ENCODE results near the gene C15orf62.

C15orf62 gene

DNA sequence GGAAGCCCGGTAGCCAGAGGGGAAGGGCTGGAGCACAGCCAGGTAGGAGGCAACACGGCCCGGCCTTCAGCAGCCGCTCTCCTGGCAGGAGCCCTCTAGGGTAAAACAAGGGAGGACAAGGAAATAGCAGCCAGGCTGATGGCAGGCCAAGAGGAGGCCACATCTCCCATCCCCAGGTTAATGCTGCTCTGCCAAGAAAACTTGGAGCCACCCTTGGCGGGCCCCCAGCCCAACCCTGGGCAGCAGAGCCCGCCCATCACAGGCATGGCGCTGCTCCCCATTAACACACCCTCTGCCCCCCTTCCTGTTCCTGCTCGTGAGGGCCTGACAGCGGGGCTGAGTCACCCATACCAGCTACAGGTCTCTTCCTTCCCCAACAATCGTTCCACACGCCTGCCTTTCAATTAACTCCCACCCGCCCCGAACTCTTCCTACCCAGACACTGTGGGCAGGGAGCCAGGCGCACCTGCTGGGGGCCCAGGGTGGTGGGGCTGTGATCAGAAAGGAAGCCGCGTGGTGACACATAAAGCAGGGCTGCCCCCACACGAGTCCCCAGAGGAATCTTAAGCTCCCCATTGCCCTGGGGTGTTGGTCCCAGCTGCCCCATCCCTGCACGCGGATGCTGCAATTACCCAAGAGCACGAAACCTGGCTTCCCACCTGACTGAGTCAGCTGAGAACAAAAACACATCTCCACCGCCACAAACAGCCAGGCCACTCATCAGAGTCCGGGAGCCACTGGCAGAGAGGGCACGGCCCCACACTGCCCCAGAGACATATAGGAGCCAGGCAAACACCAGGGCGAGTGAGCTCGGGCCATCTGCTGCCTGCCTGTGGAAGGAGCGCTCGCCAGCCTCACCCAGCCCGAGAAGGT is at the start of gene C15orf62:
C15orf62 (plus strand) TSS at position 707 of the 873 bp plus-strand sequence. CDS start 516 bp downstream, outside the sequence.
- DNase-seq, result peak; percentile 74

GRCh38 chr15:40721701-40722100 is 48.1 kb upstream of the C15orf62 start:
- no peak for DNase-seq

GRCh38 chr15:40722354-40722753 is 47.4 kb upstream of the C15orf62 start:
- DNase-seq, result no peak

DNA sequence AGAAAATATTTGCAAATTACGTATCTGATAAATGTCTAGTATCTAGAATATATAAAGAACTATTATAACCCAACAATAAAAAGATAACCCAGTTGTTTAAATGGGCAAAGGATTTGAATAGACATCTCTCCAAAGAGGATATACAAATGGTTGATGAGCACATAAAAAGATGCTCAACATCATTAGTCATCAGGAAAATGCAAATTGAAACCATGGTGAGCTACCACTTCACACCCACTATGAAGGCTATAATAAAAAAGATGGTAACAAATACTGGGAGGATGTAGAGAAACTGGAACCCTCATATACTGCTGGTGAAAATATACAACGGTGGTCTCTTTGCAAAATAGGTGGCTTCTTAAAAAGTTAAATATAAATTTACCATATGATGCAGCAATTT is 46.8 kb upstream of the C15orf62 start:
- DNase-seq, result no peak

DNA sequence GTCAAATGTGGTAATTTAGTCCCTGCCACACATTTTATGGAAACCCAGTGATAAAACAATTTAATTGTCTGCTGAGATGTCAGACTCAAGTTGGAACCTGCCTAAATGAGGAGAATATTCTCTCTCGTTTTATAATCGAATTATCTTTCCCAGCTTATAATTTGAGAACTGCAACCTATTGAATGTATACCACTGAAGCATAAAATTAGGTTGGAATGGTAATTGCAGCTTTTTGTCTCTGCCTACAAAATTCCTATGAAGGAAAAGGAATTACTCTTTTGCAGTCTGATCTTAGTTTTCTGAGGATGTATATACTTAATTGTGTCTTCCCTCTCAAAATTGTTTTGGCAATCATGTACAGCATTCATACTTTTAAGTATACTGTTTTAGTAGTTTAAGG is 45.9 kb upstream of the C15orf62 start:
- DNase-seq, result no peak

GRCh38 chr15:40731034-40731433 is 38.7 kb upstream of the C15orf62 start:
- DNase-seq, result no peak

DNA sequence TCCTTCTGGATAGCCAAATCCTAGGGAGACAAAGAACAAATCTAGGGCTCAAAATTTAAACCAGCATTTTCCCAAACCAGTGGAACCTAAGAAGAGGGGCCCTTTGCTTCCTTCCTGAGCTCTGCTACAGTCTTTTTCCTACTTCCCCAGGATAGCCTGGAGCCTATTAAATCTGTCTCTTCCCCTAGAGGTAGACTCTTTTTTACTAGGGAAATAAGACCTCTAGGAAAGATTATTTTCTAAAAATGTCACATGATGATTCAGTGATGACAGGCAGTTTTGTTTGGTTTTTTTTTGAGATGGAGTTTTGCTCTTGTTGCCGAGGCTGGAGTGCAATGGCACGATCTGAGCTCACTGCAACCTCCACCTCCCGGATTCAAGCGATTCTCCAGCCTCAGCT is 33.2 kb upstream of the C15orf62 start:
- DNase-seq, result no peak

DNA sequence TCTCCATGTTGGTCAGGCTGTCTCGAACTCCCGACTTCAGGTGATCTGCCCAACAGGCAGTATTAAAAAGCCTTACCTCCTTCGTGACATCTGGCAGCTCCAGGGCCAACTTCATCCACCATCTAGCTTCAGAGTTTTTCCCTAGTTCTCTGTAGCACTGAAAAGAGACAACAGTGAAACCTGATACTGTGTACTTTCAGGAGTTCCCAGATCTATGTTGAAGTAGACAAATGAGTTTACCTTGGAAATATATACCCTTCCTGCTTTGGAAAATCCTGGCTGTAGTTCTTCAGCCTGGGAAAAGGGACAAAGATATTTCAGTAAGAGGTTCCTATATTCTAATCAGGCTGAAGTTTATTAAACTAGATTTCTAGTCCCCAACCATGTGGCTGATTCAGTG is 32.7 kb upstream of the C15orf62 start:
- peak; percentile 41 for DNase-seq

GRCh38 chr15:40739047-40739446 is 30.7 kb upstream of the C15orf62 start:
- DNase-seq, result no peak

DNA sequence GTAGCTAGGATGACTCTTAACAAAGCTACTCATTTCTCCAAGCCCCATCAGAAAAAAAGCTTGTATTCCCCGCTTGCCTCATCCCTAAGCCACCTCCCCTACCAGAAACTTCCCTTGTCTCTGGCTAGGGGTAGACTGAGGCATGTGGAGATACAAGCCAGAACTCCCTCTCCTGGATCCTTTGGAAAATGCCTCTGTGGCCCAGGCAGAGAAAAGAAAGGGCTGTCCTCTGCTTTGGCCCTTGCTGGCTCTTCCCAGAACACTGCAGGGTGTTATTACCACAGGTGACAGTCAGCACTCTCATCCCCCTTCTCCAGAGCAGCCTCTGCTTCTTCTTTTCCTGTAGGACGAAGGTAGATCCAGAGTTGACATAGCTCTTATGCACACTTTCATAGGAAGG is 29.9 kb upstream of the C15orf62 start:
- no peak for DNase-seq

DNA sequence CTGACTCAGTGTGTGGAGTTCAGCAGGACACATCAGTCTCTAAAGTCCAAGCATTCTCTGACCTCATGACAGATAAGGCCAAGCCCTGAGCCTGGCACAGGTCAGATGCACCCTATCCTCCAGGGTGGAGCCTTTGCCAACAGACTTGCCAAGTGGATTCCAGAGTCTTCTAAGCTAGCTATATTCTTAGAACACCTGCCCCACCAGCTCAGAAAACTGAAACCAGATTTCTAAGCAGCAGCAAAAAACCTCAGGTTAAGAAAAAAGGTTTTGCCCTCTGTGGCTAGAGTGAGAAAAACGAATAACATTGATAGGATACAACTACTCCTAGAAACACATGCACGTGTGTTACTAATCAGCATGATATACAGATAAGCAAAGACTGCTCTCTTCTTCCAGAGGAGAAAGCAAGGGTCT is 26.3 kb upstream of the C15orf62 start:
- DNase-seq, result no peak

DNA sequence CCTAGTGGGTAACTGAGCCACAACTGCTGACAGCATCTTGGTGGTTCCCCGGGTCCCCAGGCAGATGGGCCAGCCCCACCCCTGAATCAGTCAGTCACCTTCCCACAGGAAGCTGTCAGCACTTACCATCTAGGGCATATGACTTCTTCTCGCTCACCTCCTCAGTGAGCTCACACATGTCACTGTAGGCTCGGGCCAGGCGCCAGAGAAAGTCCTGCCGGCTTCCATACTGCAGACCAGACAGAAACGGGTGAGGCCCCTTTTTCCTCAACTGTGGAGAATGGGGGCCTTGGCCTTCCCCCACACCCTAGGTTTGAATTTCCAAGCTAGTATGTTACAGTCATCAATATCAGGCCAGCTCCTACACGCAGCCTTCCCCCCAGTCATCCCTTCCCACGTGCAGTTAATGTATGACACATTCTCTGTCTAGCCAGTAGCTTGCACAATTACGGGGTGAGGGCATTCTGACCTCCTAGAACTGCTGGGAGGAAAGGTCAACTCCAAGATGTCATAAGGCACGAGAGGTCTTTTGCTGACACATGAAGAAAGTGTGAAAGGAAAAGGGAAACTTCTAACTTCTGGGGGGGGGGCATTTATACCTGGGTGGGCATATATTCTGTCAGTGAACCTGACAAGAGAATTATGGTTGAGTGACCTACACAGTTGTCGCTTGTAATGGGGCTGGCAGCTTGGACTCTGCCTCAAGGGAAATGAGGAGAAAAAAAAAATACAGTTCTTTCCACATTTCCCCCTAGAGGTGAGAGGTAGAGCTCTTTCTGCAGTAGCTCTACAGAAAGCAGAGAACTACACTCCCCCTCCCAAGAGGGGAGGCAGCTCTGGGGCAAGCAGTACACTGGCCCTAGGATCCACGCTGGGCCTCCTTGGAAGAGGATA is 25.6 kb upstream of the C15orf62 start:
- DNase-seq, result peak; percentile 35

DNA sequence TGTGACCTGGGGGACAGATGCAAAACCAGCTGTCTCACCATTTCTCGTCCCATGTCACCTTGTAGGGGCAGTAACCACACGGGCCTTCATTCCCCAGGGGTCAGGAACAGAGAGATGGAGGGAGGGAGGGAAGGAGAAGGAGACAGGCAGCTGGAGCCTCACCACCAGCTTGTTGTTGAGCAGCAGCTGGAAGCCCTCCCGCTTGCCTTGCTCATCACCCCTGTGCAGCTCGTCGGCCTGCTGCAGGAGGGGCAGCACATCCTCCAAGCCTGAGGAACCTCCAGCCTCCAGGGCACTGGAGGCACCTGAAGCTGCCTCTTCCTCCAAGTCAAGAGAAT is 25.0 kb upstream of the C15orf62 start:
- peak; percentile 90 for DNase-seq

- DNase-seq, result peak; percentile 49
Observed at GRCh38 chr15:40746916-40747418, 22.8 kb upstream of the C15orf62 start.

DNA sequence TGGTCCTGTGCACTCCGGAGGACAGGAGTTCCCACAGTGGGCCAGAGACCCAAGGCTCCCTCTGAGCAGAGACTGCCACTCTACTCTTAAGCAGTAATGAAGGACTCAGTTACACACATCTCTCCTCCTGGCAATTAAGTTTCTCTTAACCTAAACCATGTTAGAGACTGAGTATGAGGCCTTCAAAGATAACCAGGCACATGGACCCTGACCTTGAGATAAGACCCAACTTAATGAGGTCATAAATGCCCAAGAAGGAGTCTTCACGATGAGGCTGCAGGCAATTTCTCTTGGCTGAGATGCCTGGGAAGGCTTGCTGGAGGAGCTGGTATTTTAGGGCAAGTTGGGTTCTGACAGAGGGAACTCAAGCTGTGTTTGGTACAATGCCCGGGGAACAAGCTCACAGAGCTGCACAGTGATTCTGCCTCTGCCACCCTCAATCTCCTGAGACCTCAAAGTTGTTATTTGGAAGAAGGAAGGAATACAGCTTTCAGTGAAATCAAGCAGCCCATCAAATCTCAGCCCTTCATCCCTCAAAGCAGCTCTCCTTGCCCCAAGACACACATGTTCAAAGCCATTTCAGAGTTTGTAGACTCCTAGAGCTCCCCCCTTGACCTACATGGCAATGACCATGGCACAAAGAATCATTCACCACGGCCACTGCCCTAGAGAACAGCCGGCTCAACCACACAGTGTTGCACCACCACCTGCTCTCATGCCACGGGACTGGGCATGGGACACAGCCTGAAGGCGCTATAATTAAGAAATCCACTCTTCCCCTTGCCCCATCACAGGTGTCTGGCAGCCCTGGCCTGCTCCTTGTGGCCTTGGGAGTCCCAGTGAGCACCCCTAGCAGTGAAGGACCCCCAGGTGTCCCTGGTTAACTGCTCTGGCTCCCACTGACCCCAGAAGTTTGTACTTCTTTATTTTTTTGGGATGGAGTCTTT is 21.8 kb upstream of the C15orf62 start:
- no peak for DNase-seq

- no peak for DNase-seq
Observed at GRCh38 chr15:40749151-40749630, 20.6 kb upstream of the C15orf62 start.

- no peak for DNase-seq
Observed at GRCh38 chr15:40750885-40751284, 18.9 kb upstream of the C15orf62 start.

GRCh38 chr15:40751745-40752144 is 18.0 kb upstream of the C15orf62 start:
- DNase-seq, result no peak

DNA sequence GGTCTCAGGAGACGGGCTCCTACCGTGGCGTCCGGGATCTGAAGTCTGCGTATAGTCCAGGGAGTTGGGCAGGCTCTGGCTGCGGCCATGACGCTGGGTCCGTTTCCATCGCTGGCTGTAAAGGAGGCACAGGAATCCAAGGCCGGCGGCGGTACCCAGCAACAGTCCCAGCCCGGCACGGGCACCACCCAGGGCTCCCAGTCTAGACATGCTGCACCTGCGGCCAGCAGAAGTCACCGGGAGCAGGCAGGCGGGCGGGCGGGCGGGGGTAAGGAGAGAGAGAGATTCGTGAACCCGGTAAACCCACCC is 15.3 kb upstream of the C15orf62 start:
- no peak for DNase-seq

- DNase-seq, result peak; percentile 95
Observed at GRCh38 chr15:40754883-40755811, 14.6 kb upstream of the C15orf62 start, which contains the start of gene RMDN3. RMDN3 (minus strand) TSS chr15:40755254; CDS start chr15:40754783, 471 bp downstream.

- DNase-seq, result no peak
Observed at GRCh38 chr15:40755812-40756208, 14.0 kb upstream of the C15orf62 start.
